GM18909 (cell line): ENCODE results near the gene FDXR.
"Not testable (repeated sequence)": the region's sequence is repeated elsewhere in the genome, so short reads cannot be mapped to it uniquely, and the experiment has no call there.

Source experiments
- ATAC-seq: cut with Tn5 transposase; IDR thresholded peaks from one replicate; pipeline ENCODE4 v1.9.1; 2021; ENCODE audit warnings: mild to moderate bottlenecking; ENCODE audit not compliant: unreplicated experiment, poor library complexity

Gene FDXR

GRCh38 chr17:74872313-74873036, at the start of gene FDXR:
Gene FDXR (minus strand): TSS chr17:74872994. CDS start chr17:74872944, 50 bp downstream.
- ATAC-seq = peak; percentile 29

- ATAC-seq = no peak
Observed at GRCh38 chr17:74922172-74922571, 49.4 kb upstream of the FDXR start.

DNA sequence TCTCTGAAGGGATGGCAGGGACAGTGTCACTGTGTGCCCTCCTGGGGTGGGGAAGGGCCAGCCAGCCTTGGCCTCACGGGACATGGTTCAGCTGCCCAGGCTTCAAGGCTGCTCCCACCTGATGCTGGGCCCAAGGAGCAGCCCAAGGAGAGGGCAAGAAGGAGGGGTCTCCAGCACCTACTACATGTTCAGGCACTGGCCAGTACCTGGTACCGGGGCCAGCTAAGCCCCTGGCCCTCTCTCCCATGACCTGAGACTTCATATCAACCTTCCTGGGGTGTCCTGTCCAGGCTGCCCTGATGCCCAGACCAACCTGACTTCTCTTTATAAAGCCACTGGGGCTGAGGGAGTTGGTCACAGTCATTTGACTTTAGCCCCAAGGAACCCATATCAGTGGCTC, 49.0 kb upstream of the FDXR start:
- no peak for ATAC-seq

DNA sequence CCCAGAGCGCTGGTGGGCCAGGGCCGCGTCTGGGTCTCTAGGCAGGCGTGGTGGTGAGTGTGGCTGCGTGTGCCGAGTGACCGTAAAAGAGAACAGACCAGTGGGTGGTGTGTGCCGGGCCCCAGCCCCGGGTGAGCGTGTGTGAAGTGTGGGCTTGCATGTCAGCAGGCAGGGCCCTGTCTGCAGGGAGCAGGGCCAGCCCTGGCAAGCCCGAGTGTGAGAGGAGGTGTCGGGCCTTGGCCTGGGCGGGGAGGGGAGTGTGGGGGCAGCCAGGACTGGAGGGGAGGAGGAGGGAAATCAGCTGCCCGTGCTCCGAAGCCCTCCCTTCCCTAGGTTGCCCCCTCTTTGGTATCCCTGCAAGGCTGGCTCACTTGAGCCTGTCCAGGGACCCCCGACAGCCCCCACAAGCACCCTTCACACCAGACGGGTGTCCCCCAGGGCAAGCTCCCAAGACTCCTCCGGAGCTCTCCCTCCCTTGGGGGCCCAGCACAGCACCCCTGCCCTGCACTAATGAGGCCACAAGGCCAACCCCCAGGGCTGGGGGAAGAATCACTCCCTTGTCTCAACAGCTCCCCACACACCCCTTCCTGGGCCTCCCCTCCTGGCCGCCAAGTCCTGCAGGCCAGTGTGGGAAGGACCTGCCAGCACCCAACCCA, 48.4 kb upstream of the FDXR start:
- no peak for ATAC-seq

GRCh38 chr17:74920642-74921025, 47.8 kb upstream of the FDXR start:
- no peak for ATAC-seq

DNA sequence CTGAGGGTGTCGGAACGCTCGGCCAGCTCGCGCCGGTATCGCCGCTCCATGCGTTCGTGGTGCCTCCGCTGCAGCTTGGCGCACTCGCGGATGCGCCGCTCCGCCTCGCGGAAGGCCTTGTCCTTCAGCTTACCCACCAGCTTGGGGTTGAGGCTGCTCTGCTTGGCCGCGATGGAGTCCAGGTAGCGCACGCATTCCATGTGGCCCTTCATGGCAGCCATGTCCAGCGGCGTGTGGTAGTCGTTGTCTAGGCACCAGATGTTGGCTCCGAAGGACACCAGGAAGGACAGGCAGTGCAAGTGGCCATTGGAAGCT, 47.5 kb upstream of the FDXR start:
- no peak for ATAC-seq

DNA sequence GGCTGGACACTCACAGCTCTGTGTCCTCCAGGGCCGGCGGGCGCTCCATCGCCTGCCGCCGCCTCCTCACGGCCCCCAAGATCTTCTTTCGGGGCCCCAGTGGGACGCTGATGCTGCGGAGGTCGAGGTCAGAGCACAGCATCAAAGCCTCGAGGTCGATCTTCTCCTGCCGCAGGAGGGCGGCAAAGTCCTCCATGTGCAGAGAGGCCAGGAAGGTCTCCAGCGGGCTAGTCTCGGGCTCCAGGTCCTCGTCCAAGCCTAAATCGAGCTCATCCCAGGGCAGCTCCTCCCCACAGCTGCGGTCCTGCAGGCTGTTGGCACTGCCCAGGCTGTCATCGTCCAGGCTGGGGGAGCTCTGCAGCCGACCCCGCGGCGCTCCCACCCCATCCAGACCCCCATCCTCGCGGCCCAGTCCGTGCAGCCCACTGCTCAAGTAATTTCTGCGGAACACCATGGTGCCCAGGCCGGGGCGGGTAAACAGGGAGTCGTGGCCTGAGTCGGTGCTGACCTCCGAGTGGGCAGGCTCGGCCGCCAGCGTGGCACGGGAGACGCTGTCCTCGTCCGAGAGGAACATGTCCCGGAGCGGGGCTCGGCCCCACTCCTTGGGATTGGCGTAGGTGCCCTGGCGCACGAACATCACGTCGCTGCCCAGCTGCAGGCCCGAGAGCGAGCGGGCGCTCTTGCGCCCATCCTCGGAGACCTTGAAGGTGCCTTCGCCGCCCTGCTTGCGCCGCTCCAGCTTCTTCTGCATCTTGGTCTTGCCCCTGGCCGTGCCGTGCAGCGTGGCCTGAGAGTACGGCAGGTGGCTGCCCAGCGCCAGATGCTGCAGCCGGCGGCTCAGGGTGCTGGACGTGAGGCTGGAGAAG, 46.9 kb upstream of the FDXR start:
- no peak for ATAC-seq

DNA sequence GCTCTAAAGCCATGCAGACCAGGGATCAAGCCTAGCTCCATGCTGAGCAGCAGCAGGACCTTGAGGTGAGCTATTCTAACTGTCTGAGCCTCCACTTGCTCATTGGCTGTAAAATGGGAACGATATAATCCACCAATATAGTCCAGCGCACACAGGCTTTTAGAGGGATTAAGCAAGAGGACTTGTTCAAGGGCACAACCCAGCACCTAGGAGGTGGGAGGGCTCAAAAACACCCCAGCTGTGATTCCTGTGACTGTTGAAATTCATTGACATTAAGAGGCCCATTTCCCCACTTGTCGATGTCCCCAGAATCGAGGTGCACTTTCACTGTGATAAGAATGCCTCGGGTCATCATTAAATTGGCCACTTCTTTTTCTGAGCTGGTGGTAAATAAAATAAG, 46.1 kb upstream of the FDXR start:
- no peak for ATAC-seq

GRCh38 chr17:74917430-74917829, 44.6 kb upstream of the FDXR start:
- ATAC-seq = no peak

GRCh38 chr17:74916851-74917199, 44.0 kb upstream of the FDXR start:
- no peak for ATAC-seq

DNA sequence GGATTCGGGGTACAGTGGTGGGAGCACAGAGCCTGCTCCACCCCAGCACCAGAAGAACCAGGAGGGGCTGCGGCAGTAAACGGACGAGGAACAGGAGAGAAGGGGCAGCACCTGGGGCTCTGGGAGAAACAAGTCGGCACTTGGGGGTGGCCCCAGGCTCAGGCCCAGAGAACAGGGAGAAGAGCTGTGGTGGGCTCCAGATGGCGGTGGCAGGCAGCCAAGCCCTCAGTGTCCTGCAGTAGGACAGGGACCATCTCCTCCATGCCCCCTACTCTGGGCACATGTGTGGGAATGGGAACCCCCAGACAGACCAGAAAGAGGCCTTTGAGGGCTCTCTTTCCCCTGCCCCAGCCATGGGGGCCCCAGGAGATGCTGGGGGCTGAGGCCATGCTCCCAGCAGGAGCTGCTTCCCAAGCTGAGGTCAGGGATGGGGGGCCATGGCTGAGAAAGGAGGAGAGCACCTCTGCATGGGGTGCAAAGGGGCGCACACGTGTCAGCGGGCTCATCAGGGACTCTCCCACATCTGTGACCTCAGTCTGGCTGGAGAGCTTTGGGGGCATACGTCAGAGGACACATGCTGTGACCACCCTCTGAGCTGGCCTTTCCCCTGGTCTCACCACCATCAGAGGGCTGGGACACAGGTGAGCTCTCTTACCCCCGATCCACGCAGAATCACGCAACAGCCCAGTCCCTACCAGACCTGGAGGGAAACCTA, 43.5 kb upstream of the FDXR start:
- no peak for ATAC-seq

- not testable (repeated sequence) for ATAC-seq
Observed at GRCh38 chr17:74911423-74911822, 38.6 kb upstream of the FDXR start.

DNA sequence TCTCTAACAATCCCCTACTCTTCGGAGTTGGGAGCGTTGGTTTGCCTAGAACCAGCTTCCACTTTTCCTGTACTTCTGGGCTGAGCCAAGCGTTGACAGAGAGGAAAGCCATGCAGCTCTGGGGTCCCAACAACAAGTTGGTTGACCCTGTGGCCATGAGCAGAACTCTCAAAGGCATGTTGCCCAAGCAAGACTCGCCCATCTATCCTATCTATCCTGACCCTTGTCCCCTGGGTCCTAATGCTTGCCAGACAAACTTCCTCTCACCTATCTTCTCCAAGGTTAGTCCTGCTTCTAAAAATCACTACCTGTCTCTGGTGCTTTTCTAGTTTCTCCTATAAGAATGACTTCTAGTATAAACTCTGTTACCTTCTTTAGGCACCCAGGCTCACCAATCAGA, 36.3 kb upstream of the FDXR start:
- ATAC-seq = not testable (repeated sequence)

- no peak for ATAC-seq
Observed at GRCh38 chr17:74907012-74907411, 34.2 kb upstream of the FDXR start.

DNA sequence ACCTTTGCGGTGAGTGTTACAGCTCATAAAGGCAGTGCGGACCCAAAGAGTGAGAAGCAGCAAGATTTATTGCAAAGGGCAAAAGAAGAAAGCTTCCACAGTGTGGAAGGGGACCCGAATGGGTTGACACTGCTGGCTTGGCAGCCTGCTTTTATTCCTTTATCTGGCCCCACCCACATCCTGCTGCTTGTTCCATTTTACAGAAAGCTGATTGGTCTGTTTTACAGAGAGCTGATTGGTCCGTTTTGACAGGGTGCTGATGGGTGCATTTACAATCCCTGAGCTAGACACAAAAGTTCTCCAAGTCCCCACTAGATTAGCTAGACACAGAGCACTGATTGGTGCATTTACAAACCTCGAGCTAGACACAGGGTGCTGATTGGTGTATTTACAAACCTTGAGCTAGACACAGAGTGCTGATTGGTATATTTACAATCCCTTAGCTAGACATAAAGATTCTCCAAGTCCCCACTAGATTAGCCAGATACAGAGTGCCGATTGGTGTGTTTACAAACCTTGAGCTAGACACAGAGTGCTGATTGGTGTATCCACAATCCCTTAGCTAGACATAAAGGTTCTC, 33.5 kb upstream of the FDXR start:
- ATAC-seq = not testable (repeated sequence)

- no peak for ATAC-seq
Observed at GRCh38 chr17:74904687-74905409, 32.1 kb upstream of the FDXR start.

GRCh38 chr17:74903671-74904070, 30.9 kb upstream of the FDXR start:
- no peak for ATAC-seq

DNA sequence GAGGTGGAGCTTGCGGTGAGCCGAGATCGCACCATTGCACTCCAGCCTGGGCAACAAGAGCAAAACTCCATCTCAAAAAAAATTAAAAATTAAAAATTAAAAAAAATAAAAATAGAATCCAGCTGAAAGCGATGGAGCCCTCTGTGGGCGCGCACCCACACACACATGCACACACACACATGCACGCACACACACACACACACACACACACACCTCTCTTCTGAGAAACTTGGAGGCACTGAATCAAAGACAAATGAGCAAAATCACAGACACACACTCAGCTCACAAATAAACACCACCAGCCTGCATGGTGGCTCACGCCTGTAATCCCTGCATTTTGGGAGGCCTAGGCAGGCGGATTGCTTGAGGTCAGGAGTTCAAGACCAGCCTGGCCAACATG, 30.2 kb upstream of the FDXR start:
- ATAC-seq = no peak

- ATAC-seq = no peak
Observed at GRCh38 chr17:74901353-74902135, 28.8 kb upstream of the FDXR start.
